A673 (cell line): ENCODE measurements around the gene ACTR3. TPM values are rescaled to one million over a fixed set of nuclear protein-coding genes. Genes with fewer than 3 reads are reported as not detected.

Experiments used
- BruUV-seq: library from RNA; stranded (reverse); fragments of 400-500 nt; replicated peaks from 2 replicates; lab custom pipeline; 2021; lab: Mats Ljungman, UMichigan
- CTCF ChIA-PET: fragments of 300-600 bp; sonication (Branson Sonifier 250); formaldehyde crosslinking; loops from one replicate; lab custom pipeline; 2022; ENCODE audit warnings: antibody characterized with exemption; lab: Charles Lee
- POLR2A ChIA-PET: fragments of 300-600 bp; sonication (Branson Sonifier 250); formaldehyde crosslinking; loops from one replicate; lab custom pipeline; 2022; ENCODE audit warnings: antibody characterized with exemption; ENCODE audit not compliant: low non-redundant PET; lab: Charles Lee
- DNase-seq: peaks from one replicate; pipeline ENCODE4 v3.0.0-alpha.2; 2015; ENCODE audit warnings: low spot score
- H3K27ac ChIP-seq: fragments of 200-600 bp; sonication (generic); 2 replicates; pipeline ENCODE4 v1.5.1; 2016; ENCODE audit warnings: mixed run types, low read depth, mild to moderate bottlenecking, mixed read lengths, antibody characterized with exemption, low read length; ENCODE audit not compliant: poor library complexity, severe bottlenecking
- H3K27me3 ChIP-seq: fragments of 200-600 bp; sonication (generic); replicated peaks from 2 replicates; pipeline ENCODE4 v1.6.1; 2017; ENCODE audit warnings: mixed run types, low read depth, mild to moderate bottlenecking, mixed read lengths, antibody characterized with exemption, low read length; ENCODE audit not compliant: insufficient read depth, poor library complexity
- H3K36me3 ChIP-seq: fragments of 200-600 bp; sonication (generic); 2 replicates; pipeline ENCODE4 v1.6.1; 2016; ENCODE audit warnings: mixed run types, mild to moderate bottlenecking, mixed read lengths, antibody characterized with exemption, low read length; ENCODE audit not compliant: insufficient read depth, poor library complexity, severe bottlenecking
- H3K4me1 ChIP-seq: fragments of 200-600 bp; sonication (generic); 2 replicates; pipeline ENCODE4 v1.6.1; 2017; ENCODE audit warnings: mixed run types, mild to moderate bottlenecking, mixed read lengths, antibody characterized with exemption, low read length; ENCODE audit not compliant: insufficient read depth, poor library complexity, severe bottlenecking
- H3K4me3 ChIP-seq: fragments of 200-600 bp; sonication (generic); 2 replicates; pipeline ENCODE4 v1.5.1; 2016; ENCODE audit warnings: low read depth, mixed run types, mild to moderate bottlenecking, mixed read lengths, low read length; ENCODE audit not compliant: poor library complexity, severe bottlenecking
- H3K9me3 ChIP-seq: fragments of 200-600 bp; sonication (generic); 2 replicates; pipeline ENCODE4 v1.6.1; 2016; ENCODE audit warnings: mixed run types, low read depth, mild to moderate bottlenecking, mixed read lengths, antibody characterized with exemption, low read length; ENCODE audit not compliant: poor library complexity, severe bottlenecking
- EZH2 ChIP-seq: fragments of 200-600 bp; sonication (generic); IDR thresholded peaks from 2 replicates; pipeline ENCODE4 v1.6.1; 2017; ENCODE audit warnings: borderline replicate concordance, low read depth, mild to moderate bottlenecking, mixed read lengths, antibody characterized with exemption, low read length; ENCODE audit not compliant: poor library complexity, severe bottlenecking
- intact Hi-C: fragments of 100-400 bp; cut with micrococcal nuclease; formaldehyde crosslinking; loops from one replicate; pipeline ENCODE4 v1.10.0; 2022; ENCODE audit not compliant: unreplicated experiment
- total RNA-seq: library from RNA; stranded (reverse); gene quantifications from 2 replicates; pipeline ENCODE4 v1.2.3, GENCODE V29; 2021
- TF ChIP-seq, protein P1 (sequence below): fragments of 300-800, 200-600 bp; sonication (generic); conservative IDR thresholded peaks from 2 replicates; pipeline ENCODE4 v1.5.1; 2017; ENCODE audit warnings: low read depth, mild to moderate bottlenecking, antibody characterized with exemption, low read length, moderate library complexity, mixed read lengths

The ACTR3 gene
- total RNA-seq, 1 experiment from 2014 or later, result 340 TPM

DNA sequence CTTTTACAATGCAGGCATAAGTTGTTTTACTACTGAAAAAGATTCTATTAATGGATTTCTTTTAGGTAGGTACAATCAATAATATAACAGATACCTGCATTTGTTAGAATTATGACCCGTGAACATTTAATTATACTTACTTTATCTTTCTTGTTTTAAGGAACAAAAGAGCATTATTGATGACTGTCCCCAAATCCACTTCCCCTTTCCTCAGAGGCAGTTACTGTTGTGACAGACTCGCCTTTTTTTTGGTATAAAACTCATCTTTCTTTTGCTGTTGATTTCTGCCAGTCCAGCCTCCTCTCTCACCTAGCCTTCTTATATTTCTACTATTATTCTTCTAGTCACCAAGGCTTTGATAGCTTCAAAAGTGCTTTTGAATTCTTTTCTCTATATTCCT, 12.1 kb downstream of the ACTR3 start:
- DNase-seq, result no peak
- no peaks in the 10 kb centered on the region for H3K27me3 ChIP-seq
- H3K4me1 ChIP-seq, result peaks cover 27% of the 10 kb centered on the region
- intact Hi-C loops, result no loop called here
- H3K27ac ChIP-seq, result no peak overlapping the region
- BruUV-seq, result no TSS peak
- H3K9me3 ChIP-seq, result peaks cover 16% of the 10 kb centered on the region
- peaks cover 6% of the 10 kb centered on the region for H3K36me3 ChIP-seq
- ChIA-PET CTCF (no interaction called here), POLR2A (no interaction called here)
- TF ChIP-seq EZH2, result no peak
- TF ChIP-seq, protein P1, sequence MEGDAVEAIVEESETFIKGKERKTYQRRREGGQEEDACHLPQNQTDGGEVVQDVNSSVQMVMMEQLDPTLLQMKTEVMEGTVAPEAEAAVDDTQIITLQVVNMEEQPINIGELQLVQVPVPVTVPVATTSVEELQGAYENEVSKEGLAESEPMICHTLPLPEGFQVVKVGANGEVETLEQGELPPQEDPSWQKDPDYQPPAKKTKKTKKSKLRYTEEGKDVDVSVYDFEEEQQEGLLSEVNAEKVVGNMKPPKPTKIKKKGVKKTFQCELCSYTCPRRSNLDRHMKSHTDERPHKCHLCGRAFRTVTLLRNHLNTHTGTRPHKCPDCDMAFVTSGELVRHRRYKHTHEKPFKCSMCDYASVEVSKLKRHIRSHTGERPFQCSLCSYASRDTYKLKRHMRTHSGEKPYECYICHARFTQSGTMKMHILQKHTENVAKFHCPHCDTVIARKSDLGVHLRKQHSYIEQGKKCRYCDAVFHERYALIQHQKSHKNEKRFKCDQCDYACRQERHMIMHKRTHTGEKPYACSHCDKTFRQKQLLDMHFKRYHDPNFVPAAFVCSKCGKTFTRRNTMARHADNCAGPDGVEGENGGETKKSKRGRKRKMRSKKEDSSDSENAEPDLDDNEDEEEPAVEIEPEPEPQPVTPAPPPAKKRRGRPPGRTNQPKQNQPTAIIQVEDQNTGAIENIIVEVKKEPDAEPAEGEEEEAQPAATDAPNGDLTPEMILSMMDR, result no peak
- H3K4me3 ChIP-seq, result no peak overlapping the region

DNA sequence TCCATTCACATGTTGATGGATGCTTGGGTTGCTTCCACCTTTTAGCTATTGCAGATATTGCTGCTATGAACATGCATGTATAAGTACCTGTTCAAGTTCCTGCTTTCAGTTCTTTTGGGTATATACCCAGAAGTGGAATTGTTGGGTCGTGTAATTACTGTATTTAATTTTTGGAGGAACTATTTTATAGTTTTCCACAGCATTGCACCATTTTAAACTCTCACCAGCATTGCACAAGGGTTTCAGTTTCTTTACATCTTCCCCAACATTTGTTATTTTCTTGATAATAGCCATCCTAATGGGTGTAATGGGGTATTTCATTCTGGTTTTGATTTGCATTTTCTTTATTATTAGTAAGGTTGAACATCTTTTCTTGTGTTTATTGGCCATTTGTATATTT, 16.0 kb downstream of the ACTR3 start:
- intact Hi-C loops, result no loop called here
- POLR2A ChIA-PET, result no interaction called here
- CTCF ChIA-PET, result no interaction called here
- Histone ChIP-seq H3K27me3 (no peaks in the 10 kb centered on the region), H3K4me1 (no peaks in the 10 kb centered on the region), H3K27ac (no peak overlapping the region), H3K36me3 (peaks cover 6% of the 10 kb centered on the region), H3K9me3 (peaks cover 16% of the 10 kb centered on the region), H3K4me3 (no peak overlapping the region)
- TF ChIP-seq EZH2, result no peak
- no peak for DNase-seq
- no TSS peak for BruUV-seq

DNA sequence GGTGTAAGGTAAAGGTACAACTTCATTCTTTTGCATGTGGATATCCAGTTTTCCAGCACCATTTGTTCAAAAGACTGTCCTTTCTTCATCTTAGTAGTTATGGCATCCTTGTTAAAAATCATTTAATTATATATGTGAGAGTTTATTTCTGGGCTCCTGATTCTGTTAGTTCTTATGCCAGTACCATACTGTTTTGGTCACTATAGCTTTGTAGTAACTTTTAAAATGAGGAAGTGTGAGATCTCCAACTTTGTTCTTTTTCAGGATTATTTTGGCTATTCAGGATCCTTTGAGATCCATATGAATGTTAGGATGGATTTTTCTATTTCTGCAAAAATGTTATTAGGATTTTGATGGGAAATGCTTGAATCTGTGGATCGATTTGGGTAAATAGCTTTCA, 16.8 kb downstream of the ACTR3 start:
- no peaks in the 10 kb centered on the region for H3K4me1 ChIP-seq
- H3K27ac ChIP-seq, result no peak overlapping the region
- CTCF ChIA-PET, result no interaction called here
- H3K4me3 ChIP-seq, result no peak overlapping the region
- BruUV-seq, result no TSS peak
- no peak for DNase-seq
- peaks cover 16% of the 10 kb centered on the region for H3K9me3 ChIP-seq
- peaks cover 6% of the 10 kb centered on the region for H3K36me3 ChIP-seq
- no peaks in the 10 kb centered on the region for H3K27me3 ChIP-seq
- POLR2A ChIA-PET, result no interaction called here
- TF ChIP-seq EZH2, result no peak
- TF ChIP-seq, protein P1, result no peak
- intact Hi-C loops, result no loop called here

DNA sequence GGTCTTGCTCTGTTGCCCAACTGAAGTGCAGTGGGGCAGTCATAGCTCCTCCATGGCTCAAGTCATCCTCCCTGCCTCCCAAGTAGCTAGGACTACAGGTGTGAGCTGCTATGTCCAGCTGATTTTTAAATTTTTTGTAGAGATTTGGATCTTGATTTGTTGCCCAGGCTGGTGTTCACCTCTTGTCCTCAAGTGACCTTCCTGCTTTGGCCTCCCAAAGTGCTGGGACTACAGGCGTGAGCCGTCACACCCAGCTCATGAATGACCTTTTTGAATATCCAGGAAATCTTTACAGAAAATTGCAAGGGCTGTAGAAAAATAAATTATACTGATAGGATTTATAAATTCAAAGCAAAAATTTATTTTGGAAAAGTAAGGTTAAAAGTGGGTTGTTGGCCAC, 17.4 kb downstream of the ACTR3 start:
- no peak for DNase-seq
- no TSS peak for BruUV-seq
- no peak overlapping the region for H3K27ac ChIP-seq
- intact Hi-C loops, result no loop called here
- H3K9me3 ChIP-seq, result peaks cover 16% of the 10 kb centered on the region
- no peaks in the 10 kb centered on the region for H3K4me1 ChIP-seq
- ChIA-PET POLR2A (no interaction called here), CTCF (no interaction called here)
- no peaks in the 10 kb centered on the region for H3K27me3 ChIP-seq
- TF ChIP-seq, protein P1, result no peak
- TF ChIP-seq EZH2, result no peak
- H3K4me3 ChIP-seq, result no peak overlapping the region
- peaks cover 6% of the 10 kb centered on the region for H3K36me3 ChIP-seq
